HG02943 (cell line): ENCODE results near the gene DDN.

Experiments used
- ATAC-seq: cut with Tn5 transposase; IDR thresholded peaks from one replicate; pipeline ENCODE4 v1.9.1; 2021; ENCODE audit warnings: mild to moderate bottlenecking, low read depth, moderate library complexity; ENCODE audit not compliant: unreplicated experiment

Gene DDN

DNA sequence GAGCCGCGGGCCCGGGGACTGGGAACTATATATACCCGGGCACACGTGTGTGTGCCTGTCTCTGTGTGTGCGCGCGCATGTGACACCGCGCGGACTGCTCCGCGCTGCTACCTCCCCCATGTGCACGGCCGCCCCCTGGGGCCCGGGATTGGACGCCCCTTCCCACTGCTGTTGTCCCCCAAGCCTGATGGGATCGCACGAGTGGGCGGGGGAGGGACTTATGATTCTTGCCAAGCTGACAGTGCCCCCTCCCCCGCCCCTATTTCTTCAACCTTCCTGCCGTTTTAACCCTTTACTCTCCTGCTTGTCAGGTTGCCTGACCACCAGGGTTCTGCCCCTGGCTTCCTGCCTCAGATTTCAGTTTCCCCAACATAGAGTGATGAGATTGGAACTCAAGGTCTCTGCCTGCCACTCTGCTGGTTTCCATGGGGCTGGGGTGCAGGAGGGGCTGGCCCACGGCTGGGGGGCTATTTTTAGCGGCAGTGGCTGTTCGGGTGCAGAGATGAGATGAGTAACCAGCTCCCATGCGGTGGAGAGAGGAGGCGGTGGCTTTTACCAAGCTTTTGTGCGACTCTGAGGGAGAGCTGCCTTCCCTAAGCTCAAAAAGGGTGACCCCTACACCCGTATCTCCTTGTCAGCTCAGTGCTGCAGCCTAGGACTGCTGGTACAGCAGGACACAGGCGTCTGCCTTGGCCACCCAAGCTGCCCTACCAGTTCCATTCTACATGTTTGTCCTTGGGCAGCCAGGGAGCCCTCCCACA lies at the start of gene DDN:
Gene DDN, minus strand, starts transcription at position 5 of the 761 bp plus-strand sequence. CDS start 88 bp downstream, outside the sequence.
- ATAC-seq = no peak

DNA sequence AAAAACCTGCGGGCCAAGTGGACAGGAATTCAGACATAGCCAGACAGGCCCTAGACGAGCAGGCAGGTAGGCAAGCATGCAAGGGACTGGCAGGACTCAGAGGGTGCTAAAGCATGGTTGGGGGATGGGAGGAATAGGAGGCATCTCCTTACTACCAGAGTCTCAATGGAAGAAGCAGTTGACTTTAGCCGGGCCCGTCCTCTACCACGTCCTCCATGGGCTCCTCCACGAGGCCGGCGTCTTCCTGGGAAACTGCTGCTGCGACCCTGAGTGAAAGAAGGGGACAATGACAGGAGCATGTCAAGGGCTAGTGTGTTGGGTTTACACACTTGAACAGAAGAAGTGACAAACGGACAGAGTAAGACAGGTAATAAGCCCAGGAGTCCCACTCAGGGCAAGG lies 49.8 kb upstream of the DDN start:
- ATAC-seq = no peak

DNA sequence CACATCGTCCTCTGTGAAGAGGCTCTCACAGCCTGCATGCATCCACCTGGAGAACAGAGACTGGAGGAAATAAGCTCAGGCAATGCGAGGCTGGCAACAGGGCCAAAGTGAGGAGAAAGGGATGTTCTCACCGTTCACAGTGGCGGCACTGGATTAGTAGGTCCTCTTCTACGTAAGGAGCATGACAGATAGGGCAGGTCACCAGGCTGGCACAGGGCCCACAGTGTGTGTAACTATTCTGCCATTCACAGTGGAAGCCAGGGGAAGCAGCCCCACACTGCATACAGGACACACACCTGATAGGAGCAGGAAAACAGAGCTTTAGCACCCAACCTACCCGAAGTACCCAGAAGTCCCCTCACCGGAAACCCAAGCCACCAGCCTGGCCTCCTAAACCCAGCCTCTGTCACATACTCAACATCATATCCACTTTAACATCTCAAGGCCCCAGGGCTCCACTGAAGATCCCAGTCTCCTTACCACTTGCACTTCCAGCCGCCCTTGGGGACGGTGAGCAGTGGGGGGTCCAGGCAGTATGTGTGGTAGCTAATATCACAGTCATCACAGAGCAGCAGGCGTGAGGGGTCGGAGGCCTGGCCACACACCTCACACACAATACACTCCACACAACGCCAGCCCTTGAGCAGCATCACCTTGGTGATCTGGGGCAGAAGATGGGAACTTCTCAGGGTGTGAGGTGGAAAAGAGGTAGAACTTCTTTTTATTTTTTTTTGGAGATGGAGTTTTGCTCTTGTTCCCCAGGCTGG lies 47.1 kb upstream of the DDN start:
- ATAC-seq = no peak

DNA sequence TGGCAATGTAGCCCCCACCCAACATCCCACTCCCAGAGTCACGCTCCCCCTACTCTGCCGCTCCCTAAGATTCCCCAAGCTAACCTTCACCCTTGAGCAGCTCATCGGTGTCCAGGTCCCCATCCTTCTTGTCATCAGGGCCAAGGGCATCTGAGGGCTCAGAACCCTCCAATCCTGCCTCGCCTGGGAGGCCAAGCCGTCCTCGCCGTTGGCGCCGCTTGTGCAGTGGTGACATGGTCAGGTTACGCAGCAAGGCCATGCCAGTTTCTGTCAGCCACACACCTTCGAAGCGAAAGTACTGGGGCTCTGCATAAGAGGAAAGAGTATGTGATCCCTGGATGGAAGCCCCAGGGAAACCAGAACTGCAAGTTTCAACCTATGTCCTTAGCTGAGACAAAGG lies 45.5 kb upstream of the DDN start:
- no peak for ATAC-seq

DNA sequence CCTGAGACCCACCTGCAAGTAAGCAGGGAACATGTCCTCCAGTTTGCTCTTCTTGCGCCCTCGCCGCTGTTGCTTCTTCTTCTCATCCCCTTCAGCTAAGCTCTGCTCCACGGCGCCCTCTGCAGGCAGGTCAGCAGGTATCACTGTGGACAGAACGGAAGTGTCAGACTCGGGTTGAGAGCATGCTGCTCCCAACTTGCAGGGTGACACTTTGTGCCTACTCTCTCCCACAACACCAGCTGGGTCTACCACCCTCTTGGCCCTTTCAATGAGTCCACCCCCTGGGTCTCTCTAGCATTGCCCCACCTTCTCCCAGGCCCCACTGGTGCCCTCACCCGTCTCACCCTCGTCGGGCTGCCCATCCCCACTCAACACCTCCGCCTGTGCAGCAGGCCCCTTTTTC lies 44.7 kb upstream of the DDN start:
- no peak for ATAC-seq

DNA sequence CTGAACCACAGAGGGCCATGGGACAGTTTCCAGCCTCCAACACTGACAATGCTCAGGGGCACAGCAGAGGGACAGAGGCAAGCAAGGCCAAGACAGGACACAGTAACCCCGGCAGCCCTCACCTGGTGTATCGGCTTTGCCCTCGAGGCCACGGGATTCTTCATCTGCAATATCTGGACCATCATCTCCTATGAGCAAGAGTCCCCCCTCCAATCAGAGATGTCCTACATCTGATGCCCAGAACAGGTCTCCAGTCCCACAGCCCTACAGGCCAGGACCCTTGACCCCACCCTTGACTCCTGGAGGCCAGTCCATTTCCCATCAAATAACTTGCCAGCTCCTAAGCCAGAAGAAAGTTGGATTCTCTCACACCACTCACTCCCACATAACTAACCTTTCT lies 44.1 kb upstream of the DDN start:
- no peak for ATAC-seq

DNA sequence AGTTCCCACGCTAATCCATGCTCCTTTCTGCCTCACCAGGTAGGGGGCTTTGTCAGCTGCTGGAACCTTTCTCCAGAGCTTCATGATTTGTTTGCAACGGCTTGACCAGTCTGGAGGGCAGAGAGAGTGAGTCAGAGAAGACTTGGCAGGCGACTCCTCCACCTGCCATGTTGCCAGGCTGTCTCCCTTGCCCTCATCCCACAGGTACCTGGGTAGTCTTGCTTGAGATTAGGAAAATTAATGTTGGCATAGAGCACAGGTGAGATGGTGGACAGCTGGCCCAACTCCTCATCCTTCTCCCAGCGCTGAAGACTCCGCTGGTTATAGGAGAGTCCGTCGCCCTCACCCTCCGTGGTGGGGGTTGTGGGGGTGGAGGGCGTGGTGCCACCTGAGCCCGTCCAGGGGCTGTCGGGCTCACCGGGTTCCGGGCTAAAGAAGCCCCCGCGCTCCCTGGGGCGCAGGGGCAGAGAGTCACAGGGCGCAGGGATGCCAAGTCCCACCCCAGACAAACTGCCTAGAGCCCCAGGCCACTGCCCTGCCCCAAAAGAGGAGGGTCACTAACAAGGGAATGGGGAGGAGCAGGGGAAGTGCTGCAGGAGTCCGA lies 42.8 kb upstream of the DDN start:
- ATAC-seq = no peak

DNA sequence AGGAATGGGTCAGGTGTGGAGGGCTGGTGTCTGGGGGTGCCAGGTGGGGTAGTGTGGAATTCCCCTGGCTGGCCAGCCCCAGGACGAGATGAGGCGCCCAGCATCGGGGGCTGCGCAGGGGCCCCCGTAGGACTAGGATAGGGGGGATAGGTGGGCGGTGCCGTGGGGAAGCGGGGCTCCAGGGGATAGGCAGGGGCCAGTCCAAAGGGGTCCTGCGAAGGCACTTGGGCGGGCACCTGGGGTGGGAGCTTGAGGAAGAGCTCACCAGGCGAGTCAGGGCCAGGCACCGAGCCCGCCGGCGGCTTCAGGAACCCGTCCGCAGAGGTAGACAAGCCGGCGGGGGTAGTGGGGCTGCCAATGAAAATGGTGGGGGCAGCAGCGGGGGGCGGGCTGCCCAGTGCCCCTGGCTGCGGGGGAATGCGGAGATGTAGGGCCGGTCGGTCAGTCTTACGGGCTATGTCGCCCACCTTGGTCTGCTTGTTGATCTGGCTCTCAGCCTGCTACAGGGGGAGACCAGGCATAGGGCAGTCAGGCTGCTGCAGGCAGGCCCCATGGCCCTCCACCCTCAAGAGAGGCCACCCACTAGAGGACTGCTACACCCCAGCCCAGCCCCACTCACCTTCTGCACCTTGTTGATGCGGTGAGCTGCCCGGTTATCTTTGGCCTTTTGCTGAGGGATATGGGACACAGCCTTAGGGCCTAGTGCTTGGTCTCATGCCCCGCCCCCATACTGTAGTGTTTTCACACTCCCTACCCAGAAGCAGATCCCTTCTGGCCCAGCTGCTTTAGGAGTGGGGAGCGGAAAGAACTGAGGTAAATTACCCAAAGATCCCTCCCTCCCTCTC lies 42.1 kb upstream of the DDN start:
- no peak for ATAC-seq

DNA sequence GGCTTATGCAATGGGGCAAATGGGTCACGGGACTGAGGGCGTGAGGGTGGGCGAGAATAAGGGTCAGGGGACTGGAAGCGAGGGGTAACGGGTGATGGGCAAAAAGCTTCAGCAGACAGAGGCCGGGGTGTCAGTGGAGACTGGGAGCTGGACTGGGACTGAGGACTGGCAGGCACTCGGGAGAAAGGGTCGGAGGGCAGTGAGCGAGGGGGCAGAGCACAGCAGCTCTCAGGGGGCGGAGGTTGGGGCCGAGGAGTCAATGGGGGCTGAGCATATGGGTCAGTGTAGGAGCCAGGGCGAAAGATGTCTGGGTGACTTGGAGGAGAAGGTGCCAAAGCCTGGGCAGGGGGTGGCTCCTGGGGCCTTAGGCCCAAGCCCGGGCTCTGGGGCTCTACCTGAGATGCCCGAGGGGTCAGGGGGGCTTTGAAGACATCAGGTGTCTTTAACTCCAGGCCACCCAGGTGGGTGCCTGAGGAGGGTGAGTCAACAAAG lies 41.2 kb upstream of the DDN start:
- ATAC-seq = no peak

DNA sequence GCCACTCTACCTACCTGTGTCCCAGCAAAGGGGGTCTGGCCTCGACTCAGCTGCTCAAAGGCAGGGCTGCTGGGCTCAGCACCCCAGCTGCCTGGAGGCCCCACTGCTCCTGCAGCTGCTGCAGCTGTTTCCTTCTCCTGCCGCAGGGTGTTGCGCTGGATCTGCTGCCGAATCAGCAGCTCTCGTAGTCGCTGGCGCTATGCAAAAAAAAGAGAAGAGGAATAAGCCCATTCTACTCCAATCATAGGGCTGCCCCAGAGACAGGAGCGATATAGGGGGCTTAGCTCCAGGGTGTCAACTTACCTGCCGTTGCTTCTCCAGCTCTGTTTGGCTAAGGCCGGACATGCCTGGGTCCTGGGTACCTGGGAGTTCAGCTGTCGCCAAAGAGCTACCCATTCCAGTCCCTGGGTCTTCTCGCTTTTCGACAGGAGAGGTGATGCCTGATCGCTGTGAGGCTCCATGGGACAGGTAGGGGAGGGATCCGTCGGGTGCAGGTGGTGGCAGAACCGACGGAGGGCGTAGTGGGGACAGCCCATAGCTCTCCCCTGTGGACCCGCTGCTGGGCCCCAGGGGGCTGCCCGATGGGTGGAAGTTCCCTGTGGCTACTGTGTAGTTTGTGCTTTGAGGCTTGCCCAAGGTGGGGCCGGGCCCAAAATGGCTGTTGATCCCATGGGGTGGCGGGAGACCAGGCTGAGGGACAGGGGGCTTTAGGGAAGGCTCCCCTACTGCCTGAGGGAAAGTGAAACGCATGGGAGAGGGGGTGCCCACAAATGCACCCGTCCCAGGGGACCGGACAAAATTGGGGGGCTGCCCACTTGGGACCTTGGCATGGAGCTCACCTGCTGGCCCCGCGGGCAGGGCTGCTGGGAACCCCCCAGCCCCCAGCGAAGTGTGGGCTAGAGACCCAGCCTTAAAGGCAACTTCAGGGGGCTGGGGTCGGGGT lies 40.5 kb upstream of the DDN start:
- no peak for ATAC-seq

DNA sequence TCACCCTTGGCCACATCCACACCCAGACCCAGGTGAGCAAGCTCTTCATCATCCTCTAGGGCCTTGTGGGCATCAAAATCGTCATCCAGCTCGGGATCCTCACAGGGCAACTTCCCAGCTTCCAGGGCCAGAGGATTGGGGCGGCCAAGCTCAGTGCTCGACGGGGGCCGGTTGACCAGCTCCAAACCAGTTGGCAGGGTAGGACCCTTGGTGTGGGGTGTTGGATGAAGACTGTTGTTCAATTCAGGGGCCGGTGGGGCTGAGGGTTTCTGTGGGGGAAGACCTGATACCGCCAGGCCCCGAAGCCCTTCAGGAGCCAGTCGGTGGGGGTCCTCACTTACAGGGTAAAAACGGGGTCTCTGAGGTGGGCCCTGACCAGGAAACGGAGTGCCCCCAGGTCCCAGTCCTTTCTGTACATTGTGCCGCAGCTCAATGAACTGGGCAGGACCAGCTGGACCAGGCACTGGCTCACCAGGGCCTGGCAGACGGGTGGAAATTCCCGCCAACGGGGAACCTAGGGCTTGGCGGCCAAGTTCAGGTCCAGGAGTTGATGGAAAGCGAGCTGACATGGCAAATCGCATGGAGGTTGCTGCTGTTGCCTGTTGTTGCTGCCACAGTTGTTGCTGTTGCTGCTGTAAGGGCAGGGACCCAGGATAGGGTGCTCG lies 39.2 kb upstream of the DDN start:
- no peak for ATAC-seq

DNA sequence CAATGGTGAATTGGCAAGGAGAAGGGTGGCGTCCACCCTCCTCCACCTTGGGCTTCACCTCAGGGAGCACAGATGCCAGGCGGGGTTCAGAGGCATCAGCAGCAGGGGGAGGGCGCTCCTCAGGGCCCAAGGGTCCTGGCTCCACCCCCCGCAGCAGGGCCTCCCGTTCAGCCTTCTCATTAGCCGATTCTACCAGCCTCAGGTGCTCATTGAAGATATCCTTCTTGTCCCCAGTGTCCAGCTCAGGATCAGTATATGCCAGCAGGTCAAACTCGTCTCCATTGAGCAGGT lies 38.7 kb upstream of the DDN start:
- no peak for ATAC-seq

DNA sequence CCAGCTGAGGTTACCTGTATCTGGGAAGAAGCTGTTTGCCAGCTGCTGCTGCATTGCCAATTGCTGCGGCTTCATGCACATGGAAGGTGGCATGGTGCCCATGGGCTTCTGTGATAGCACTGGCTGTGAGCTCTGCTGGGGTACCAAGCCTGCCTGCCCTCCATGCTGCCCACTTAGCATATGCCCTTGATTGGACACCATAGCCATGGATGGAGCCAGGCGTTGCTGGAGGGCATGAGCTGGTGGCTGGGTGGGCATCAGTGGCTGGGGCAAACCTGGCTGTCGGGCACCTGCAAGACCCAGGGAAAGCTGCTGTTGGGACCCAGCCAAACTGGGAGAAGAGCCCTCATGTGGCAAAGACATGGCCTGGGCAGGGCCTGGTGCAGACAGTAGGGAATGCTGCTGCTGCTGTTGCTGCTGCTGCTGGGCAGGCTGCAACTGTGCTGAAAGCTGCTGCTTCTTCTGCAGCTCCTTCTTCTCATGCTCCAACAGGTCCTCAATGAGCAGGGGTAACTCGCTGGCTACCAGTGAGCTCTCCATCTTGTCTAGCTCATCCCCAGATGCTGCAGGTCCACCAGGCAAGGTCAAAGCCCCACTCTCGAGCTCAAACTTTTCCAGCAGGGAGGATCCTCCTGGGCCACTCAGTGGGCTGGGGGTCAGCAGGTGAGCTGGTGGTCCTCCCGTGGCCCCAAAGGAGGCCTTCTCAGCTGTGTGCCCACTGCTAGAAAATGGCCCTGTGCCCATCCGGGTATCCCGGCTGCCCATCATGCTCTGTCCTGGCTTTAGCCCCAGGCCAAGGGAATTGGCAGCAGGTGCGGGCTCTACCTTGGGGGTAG lies 38.2 kb upstream of the DDN start:
- no peak for ATAC-seq

DNA sequence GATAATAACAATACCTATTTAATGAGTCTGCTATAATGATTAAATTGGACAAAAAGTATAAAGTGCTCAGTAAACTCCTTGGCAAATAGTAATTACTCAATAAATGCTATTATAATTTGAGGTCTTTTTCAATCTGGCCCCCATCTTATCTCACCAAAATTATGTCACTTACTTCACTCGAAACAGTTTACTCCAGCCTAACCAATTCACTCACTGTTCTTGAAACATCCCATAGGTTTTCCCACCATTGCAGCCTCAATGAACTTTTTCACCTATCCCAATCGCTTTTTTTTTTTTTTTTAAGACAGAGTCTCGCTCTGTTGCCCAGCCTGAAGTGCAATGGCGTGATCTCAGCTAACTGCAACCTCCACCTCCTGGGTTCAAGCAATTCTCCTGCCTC lies 36.9 kb upstream of the DDN start:
- ATAC-seq = no peak

DNA sequence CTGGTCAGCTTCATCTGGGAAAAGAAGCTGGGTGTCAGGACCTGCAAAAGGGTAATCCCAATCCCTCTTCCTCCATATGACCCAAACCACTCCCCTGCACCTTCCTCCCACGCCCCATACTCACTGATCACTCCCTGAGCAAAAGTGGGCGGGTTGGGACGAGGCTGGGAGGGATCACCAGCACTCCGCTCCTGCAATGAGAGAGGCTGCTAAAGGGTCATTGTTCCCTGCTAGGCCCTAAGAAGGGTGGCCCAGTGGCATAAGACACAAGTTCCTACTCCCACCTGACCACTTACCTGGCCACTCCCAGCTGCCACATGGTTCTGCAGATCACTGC lies 35.1 kb upstream of the DDN start:
- no peak for ATAC-seq

DNA sequence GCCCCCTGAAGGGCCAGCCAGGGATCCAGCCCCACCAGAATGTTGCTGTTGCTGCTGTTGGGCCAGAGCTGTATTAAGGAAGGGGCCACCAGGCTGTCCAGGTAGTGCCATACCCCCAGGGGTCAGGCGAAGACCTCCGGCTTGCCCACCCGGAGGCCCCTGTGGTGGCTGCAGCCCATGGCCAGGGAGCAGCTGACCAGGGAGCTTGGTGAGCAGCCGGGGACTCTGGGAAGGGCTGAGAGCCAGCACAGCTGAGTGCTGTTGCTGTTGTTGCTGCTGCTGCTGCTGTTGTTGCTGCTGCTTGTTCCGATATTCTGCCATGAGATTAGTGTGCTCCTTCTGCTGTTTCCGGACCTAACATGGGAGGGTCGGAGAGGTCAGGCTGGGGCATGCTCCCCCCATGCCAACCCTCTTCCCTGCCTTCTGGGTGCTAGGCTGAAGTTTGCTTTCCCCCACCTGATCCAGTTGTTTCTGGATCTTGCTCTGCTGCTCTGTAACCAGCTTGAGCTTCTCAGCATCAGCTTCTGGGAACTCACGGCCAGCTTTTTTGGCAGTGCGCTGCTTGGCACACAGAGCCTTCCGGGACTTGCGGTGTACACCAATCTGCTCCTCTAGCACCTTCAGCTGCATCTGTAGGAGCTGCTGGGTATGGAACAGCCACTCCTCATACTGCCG lies 34.6 kb upstream of the DDN start:
- ATAC-seq = no peak

DNA sequence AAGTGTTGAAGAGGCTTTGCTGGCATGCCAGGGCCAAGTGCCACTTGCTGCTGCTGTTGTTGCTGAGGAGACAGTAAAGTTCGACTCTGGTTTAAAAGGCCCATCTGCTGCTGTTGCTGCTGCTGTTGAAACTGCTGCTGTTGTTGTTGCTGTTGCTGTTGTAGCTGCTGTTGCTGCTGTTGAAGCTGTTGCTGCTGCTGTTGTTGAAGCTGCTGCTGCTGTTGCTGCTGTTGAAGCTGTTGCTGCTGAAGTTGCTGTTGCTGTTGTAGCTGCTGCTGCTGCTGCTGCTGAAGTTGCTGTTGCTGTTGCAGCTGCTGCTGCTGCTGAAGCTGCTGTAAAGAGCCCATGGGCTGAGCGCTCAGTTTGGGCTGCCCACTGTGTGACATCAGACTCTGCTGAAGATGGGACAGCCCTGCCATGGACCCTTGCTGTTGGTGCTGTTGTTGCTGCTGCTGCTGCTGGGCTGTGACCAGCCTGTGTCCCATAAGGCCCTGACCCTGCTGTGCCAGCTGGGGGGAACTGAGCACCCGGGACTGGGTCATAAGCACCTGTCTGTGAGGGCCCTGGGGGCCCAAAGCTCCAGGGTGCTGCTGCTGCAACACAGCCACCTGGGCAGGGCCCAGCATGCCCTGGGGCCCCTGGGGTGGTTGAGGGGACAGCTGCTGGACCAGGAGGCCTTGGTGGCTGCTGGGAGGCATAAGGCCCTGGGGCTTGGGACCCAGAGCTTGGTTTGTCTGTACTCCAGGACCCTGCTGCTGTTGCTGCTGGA lies 33.7 kb upstream of the DDN start:
- ATAC-seq = no peak
